Memory B cell (primary cell): ENCODE results near the gene AOPEP.
A peak's percentile ranks its signal among the peaks of the same experiment; 100 is the strongest.

Experiments
- ATAC-seq: fragments of 150-1000 bp; cut with Tn5 transposase; 2 replicates; pipeline ENCODE4 v1.10.0; 2021; ENCODE audit warnings: low read depth, mild to moderate bottlenecking, moderate library complexity
- DNase-seq, 2 donors: peaks; one replicate each; pipeline ENCODE4 v3.0.0; 2022; ENCODE audit warnings: low spot score in 2 of 2
- H3K27ac Mint-ChIP-seq: one replicate; pipeline ENCODE4 v1.8.0; 2022; ENCODE audit warnings: mild to moderate bottlenecking, moderate library complexity, mixed read lengths
- H3K27me3 Mint-ChIP-seq: one replicate; pipeline ENCODE4 v1.8.0; 2022; ENCODE audit warnings: mixed read lengths
- H3K36me3 Mint-ChIP-seq: one replicate; pipeline ENCODE4 v1.8.0; 2022; ENCODE audit warnings: mild to moderate bottlenecking, mixed read lengths
- H3K4me1 Mint-ChIP-seq: one replicate; pipeline ENCODE4 v1.8.0; 2022; ENCODE audit warnings: mixed read lengths
- H3K4me3 Mint-ChIP-seq: one replicate; pipeline ENCODE4 v1.8.0; 2022; ENCODE audit warnings: mild to moderate bottlenecking, moderate library complexity, mixed read lengths
- H3K9me3 Mint-ChIP-seq: one replicate; pipeline ENCODE4 v1.8.0; 2022; ENCODE audit warnings: mixed read lengths

AOPEP gene

DNA sequence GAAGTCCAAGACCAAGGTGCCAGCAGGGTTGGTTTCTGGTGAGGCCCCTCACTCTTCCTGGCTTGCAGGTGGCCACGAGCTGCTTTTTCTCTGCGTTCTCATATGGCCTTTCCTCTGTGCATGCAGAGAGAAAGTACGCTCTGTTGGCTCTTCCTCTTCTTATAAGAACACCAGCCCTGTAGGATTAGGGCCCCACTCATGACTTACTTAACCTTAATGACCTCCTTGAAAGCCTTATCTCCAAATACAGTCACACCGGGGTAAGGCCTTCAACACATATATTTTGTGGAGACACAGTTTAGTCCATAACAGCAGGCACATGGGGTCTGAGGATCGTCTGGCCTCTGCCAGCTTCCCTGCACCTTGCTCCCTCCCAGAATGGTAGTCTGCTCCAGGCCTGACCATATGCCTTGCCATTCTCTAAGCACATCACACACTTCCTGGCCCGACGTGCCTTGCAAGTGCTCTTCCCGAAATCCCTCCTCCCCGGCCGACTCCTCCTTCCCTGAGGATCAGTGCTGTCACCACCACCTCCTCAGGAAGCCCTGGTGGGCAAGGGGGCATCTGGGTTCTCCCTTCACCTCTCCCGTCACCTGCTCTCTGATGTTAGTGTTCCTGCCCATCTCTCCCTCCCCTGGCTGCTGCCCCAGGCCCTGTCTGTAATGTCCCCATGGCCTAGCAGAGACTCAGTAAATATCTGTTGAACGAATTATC lies 200.7 kb downstream of the AOPEP start:
- ATAC-seq (no peak), DNase-seq (no peak)
- Mint-ChIP-seq H3K27ac (no peak overlapping the region), H3K9me3 (no peaks in the 10 kb centered on the region), H3K36me3 (peaks cover 20% of the 10 kb centered on the region), H3K4me1 (peaks cover 6% of the 10 kb centered on the region), H3K27me3 (no peaks in the 10 kb centered on the region), H3K4me3 (no peak overlapping the region)

DNA sequence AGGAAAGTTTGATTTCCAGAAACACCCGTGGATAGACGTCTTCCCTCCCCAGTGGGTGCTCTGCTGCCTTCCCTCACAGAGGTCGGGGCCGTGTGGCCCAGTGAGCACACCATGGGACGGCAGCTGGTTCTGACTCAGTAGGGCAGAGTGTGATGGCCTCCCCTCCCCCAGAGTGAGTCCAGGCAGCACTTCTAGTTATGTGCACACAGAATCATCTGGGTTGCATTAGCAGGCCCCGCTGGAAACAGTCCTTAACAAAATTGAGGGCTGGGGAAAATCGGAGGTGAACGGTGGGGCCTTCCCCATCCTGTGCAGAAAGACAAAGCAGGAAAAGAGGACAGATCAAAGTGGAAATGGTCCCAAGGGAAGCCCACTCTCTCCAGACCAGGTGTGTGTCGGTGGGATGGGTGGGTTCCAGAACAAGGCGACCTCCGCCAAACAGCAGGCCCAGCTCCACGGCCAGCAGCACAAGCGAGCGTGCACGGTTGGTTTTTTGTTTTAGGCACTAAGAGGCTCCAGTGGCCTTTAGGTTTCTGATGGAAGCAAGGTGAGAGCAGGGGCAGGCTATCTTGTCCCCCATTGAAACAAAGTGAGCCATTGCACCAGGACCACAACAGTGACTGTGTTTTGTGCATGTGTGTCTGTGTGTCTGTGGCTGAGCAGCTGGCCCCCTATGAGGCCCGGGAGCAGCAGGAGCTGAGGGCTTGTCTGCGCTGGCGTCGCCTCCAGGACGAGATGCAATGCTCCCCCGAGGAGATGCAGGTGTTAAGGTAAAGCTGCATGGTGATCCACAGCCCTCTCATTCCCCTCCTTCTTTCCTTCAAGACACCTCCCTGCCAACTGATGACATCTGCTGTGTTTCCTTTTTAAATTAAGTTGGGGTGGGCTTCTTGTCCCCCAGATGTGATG lies 201.5 kb downstream of the AOPEP start:
- no peak overlapping the region for H3K4me3 Mint-ChIP-seq
- H3K36me3 Mint-ChIP-seq = peaks cover 18% of the 10 kb centered on the region
- H3K4me1 Mint-ChIP-seq = peaks cover 2% of the 10 kb centered on the region
- DNase-seq (no peak), ATAC-seq (no peak)
- H3K27me3 Mint-ChIP-seq = no peaks in the 10 kb centered on the region
- H3K27ac Mint-ChIP-seq = no peak overlapping the region
- no peaks in the 10 kb centered on the region for H3K9me3 Mint-ChIP-seq

DNA sequence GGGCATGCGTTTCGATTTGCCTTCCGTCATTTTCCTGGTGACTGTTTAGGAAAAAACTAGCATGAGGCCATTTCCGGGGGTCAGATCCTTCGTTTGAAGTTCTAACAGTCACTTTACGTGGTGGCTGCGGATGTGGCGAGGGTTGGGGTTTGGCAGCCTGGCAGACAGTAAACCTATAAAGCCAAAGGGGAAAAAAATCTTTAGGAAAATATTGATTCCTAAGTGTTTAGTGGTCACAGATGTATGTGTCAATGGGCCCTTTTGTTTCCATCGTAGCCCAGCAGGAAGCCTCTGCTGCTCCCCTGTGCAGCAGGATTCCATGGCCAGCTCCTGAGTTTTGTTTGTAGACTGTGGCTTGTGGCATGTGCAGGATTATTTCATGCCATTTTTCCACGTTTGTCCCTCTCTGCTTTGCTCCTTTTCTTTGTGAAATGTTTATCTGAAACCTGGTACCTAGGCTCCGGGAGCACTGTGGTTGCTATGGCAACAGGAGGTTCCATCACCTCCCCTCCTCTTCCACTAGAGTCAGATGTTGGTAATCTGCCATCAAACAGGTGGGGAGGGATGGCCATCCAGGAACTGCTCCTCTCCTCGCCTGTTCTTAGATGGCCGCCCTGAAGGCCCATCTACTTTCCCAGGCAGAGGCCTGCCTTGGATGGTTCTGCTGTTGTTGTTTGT lies 202.3 kb downstream of the AOPEP start:
- ATAC-seq (no peak), DNase-seq (no peak)
- H3K4me1 Mint-ChIP-seq = peaks cover 2% of the 10 kb centered on the region
- H3K36me3 Mint-ChIP-seq = peaks cover 20% of the 10 kb centered on the region
- no peaks in the 10 kb centered on the region for H3K27me3 Mint-ChIP-seq
- H3K9me3 Mint-ChIP-seq = no peaks in the 10 kb centered on the region
- no peak overlapping the region for H3K27ac Mint-ChIP-seq
- no peak overlapping the region for H3K4me3 Mint-ChIP-seq

DNA sequence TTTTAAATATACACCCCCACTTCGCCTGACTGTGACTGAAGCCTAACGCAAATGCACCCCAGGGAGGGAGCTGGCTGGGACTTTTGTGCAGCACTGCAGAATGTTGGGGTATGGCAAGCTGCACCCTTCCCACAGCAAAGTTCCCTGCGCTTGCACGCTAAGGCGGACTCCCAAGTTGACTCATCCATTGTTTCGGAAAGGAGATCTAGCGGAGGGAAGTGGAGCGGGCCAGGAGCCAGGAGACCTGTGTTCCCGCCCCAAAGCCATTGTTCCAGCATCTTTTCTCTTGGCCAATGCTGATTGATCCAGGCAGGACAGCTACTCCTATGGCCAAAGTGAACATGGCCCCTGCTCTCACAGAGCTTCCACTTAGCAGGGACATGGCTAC lies 202.9 kb downstream of the AOPEP start:
- Mint-ChIP-seq H3K36me3 (peaks cover 22% of the 10 kb centered on the region), H3K4me3 (no peak overlapping the region), H3K9me3 (no peaks in the 10 kb centered on the region), H3K4me1 (peaks cover 2% of the 10 kb centered on the region), H3K27ac (no peak overlapping the region), H3K27me3 (no peaks in the 10 kb centered on the region)
- no peak for ATAC-seq
- DNase-seq = no peak

DNA sequence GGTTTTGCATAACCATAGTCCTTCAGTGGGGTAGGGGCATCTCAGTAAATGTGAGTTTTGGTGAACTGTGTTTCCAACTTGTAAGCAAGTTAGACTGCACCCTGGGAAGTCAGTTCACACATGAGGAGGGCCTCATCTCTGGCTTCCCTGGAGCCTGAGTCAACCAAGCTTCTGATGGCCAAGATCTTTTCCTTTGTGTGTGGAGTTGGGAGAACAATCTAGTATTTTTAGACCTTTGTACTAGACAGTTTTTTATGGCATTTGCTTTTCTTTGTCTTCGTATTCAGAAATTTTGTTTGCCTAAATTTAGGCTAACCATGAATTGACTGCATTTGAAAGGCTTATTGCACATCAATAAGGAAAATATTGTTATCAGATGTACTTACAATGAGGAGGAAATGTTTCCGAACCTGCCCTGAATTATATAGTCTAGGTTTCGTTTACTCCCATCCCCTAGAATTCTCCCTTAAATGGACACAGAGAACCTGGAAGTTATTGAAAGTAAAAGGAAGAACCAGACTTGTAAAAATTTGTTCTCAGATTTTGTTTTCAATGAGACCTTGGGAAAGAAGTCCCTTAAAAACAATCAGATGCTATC lies 204.6 kb downstream of the AOPEP start:
- no peak overlapping the region for H3K27ac Mint-ChIP-seq
- peaks cover 2% of the 10 kb centered on the region for H3K4me1 Mint-ChIP-seq
- H3K36me3 Mint-ChIP-seq = peaks cover 23% of the 10 kb centered on the region
- H3K4me3 Mint-ChIP-seq = no peak overlapping the region
- no peaks in the 10 kb centered on the region for H3K9me3 Mint-ChIP-seq
- ATAC-seq = no peak
- DNase-seq = no peak
- H3K27me3 Mint-ChIP-seq = no peaks in the 10 kb centered on the region

DNA sequence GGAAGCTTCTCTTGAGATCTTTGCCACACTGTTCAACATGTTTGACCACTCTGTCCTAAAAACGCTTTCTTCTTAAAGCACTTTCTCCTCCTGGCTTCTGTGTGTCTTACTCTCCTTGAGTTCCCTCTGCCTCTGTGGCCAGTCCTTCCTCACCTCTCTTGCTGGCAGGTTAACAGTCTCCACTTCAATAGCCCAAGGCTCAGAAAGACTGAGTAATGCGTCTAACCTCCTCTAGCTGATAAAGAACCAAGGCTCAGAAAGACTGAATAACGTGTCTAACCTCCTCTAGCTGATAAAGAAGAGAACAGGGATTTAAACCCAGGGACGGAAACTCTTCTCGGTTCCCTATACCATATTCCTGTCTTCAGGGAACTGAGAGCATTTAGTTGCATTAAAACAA lies 205.2 kb downstream of the AOPEP start:
- no peak overlapping the region for H3K27ac Mint-ChIP-seq
- H3K27me3 Mint-ChIP-seq = no peaks in the 10 kb centered on the region
- no peaks in the 10 kb centered on the region for H3K9me3 Mint-ChIP-seq
- DNase-seq = no peak
- no peak for ATAC-seq
- peaks cover 23% of the 10 kb centered on the region for H3K36me3 Mint-ChIP-seq
- H3K4me3 Mint-ChIP-seq = no peak overlapping the region
- peaks cover 2% of the 10 kb centered on the region for H3K4me1 Mint-ChIP-seq

DNA sequence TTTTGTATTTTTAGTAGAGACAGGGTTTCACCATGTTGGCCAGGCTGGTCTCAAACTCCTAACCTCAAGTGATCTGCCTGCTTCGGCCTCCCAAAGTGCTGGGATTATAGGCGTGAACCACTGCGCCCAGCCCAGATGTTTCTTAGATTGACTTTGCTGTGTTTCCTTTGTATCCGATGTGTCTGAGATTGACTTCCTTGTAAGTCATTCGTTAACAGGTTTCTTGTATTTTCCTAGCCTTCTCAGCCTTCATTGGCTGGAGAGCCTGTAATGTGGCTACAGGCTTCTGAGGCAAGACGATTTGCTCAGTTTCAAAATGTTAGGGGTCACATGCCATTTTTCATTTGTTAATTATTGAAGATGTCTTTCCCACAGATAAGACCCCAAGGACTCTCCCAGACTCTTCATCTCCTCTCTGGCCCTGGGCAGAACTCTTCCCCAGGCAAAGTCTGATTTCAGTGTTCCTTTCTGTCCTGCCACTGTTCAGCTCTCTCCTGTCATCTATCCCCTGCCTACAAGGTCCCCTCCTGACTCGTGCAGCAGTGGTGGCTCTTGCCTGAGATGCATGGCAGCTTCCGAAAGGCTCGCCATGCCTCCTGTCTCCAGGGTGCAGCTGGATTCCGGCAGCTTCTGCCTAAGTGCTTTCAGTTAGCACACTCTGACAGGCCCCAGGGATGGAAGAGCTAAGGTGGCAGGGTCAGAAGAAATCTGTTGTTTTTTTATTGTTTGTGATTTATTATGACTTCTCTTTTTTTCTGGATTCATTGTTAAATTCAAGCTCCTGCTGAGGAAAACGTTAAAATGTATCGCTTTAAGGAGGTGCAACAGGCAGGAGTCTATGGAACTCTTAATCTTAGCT lies 206.4 kb downstream of the AOPEP start:
- Mint-ChIP-seq H3K4me1 (peaks cover 2% of the 10 kb centered on the region), H3K36me3 (peaks cover 17% of the 10 kb centered on the region), H3K27me3 (no peaks in the 10 kb centered on the region), H3K4me3 (no peak overlapping the region), H3K9me3 (no peaks in the 10 kb centered on the region), H3K27ac (peak overlapping the region; percentile 22)
- ATAC-seq (no peak), DNase-seq (no peak)

DNA sequence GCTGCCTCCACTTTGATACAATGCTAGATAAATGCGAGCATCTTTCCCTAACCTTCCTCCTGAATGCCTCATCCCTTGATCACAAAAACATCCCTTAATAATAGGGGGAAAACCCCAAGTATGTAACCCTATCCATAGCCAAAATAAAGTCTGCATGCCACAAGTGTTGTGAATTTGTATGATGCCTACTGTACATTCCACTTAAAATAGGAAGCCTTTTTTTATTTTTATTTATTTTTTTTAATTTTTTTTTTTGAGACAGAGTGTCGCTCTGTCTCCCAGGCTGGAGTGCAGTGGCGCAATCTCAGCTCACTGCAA lies 207.0 kb downstream of the AOPEP start:
- DNase-seq = no peak
- Mint-ChIP-seq H3K27me3 (no peaks in the 10 kb centered on the region), H3K4me3 (no peak overlapping the region), H3K27ac (no peak overlapping the region), H3K4me1 (peaks cover 2% of the 10 kb centered on the region), H3K36me3 (peaks cover 21% of the 10 kb centered on the region), H3K9me3 (no peaks in the 10 kb centered on the region)
- ATAC-seq = no peak

DNA sequence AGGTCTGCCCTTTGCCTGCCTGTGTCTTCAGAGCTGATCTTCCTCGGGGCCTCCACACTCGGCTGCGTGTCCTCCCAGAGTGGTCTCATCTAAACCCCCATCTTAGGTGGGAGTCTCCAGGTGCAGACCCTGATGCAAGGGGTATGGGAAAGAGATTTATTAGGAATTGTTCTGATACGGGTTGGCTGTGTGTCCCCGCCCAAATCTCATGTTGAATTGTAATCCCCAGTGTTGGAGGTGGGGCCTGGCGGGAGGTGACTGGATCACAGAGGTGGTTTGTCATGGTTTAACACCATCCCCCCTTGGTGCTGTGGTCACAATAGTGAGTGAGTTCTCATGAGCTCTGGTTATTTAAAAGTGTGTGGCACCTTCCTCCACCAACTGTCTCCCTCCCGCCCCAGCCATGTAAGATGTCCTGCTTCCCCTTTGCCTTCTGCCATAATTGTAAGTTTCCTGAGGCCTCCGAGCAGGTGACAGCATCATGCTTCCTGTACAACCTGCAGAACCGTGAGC lies 208.4 kb downstream of the AOPEP start:
- Mint-ChIP-seq H3K27me3 (no peaks in the 10 kb centered on the region), H3K27ac (no peak overlapping the region), H3K4me3 (no peak overlapping the region), H3K36me3 (peaks cover 19% of the 10 kb centered on the region), H3K4me1 (peaks cover 2% of the 10 kb centered on the region), H3K9me3 (no peaks in the 10 kb centered on the region)
- no peak for DNase-seq
- no peak for ATAC-seq

DNA sequence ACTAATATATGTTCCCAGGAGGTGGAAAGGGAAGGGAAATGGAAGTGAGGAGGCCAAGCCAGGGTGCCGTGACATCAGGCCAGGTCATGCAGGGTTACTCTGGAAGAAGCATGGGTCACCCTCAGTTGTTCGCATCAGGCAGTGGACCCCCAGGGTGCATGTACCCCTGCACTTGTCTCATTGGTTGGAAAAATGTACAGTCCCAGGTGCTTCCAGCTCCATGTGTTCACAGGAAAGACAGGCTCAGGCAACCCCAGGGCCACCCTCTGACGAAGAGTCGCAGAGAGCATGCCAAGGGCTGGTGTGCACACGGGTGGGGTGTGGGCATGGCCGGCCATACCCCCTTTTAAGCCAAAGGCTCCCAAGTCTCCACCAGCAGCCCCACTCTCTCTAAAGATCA lies 208.9 kb downstream of the AOPEP start:
- Mint-ChIP-seq H3K9me3 (no peaks in the 10 kb centered on the region), H3K27ac (no peak overlapping the region), H3K4me1 (peaks cover 2% of the 10 kb centered on the region), H3K4me3 (no peak overlapping the region), H3K27me3 (no peaks in the 10 kb centered on the region), H3K36me3 (peaks cover 19% of the 10 kb centered on the region)
- no peak for ATAC-seq
- no peak for DNase-seq

DNA sequence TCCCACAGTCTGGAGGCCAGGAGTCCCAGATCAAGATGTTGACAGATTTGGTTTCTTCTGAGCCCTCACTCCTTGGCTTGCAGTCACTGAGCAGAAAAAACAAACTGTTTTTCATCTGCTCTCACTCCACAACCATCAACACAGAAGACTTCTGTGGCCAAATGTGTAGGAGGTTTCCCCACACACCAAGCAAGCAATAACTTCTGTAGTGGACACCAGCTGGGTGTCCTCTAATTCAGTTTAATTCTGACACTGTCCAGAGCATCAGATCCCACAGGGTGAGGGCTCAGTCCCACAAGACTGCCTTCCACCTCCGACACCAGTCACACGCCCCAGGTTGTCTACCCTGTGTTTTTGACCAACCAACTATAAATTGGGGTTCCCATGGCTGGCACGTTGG lies 209.9 kb downstream of the AOPEP start:
- H3K36me3 Mint-ChIP-seq = peaks cover 21% of the 10 kb centered on the region
- ATAC-seq = no peak
- H3K27ac Mint-ChIP-seq = no peak overlapping the region
- no peak for DNase-seq
- H3K27me3 Mint-ChIP-seq = no peaks in the 10 kb centered on the region
- no peaks in the 10 kb centered on the region for H3K4me1 Mint-ChIP-seq
- H3K4me3 Mint-ChIP-seq = no peak overlapping the region
- no peaks in the 10 kb centered on the region for H3K9me3 Mint-ChIP-seq

DNA sequence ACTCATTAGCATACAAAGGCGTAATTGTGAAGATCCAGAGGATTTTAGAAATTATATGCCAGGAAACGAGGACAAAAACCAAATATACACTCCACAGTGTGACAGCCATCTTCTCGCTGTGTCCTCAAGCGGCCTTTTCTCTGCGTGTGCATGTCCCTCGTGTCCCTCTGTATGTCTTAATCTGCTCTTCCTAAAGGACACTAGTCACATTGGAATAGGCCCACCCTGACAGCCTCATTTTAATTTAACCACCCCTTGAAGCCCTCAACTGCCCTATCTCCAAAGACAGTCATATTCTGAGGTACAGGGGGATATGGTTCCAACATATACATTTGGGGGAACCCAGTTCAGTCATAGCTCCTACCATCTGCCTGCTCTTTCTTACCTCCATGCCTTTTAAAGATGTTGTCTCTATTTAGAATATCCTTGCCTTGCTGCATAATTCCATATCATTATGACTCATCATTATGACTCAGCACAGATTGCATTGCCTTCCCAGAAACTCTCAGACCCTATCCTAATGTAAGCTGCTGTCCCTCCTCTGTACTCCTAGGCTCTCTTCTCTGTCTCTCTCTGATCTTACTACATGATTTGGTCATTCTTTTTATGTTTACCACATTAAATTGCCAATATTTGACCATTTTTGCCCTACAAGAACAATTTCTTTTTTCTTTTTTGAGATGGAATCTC lies 210.9 kb downstream of the AOPEP start:
- Mint-ChIP-seq H3K9me3 (no peaks in the 10 kb centered on the region), H3K27ac (no peak overlapping the region), H3K27me3 (no peaks in the 10 kb centered on the region), H3K4me1 (no peaks in the 10 kb centered on the region), H3K4me3 (no peak overlapping the region), H3K36me3 (peaks cover 21% of the 10 kb centered on the region)
- DNase-seq (no peak), ATAC-seq (no peak)

DNA sequence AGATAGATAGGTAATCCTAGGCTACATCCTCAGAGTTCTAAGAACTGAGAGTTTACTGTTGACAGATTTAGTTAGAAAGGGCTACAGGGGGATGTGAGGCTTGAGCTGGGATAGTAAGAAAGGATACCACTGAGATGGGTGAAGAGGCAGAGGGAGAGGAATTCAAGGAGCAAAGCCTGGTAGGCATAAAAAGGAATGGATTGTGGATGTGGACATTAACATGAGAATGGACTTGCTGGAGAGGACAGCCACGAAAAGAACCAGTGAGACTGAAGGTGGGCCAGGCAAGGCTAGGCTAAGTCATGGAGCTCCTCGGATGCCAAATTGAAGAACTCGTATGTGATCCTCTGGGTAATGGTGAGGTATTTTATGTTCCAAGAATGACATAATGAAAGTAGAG lies 211.9 kb downstream of the AOPEP start:
- no peak for DNase-seq
- Mint-ChIP-seq H3K4me3 (no peak overlapping the region), H3K9me3 (no peaks in the 10 kb centered on the region), H3K36me3 (peaks cover 20% of the 10 kb centered on the region), H3K27ac (no peak overlapping the region), H3K4me1 (no peaks in the 10 kb centered on the region), H3K27me3 (no peaks in the 10 kb centered on the region)
- ATAC-seq = no peak
